ENCODE results near the gene COPS8. TPM values are rescaled to one million over a fixed set of nuclear protein-coding genes. Genes with fewer than 3 reads are reported as not detected.

COPS8 gene
- total and polyA plus RNA-seq, 2 experiments from 2014 or later, result 120 to 130 TPM

- TF ChIP-seq STAT1 (IDR thresholded peaks at IDR 0.05; ENCODE audit: unreplicated experiment) (no peak), CTCF (conservative IDR thresholded peaks at IDR 0.05; ENCODE audit: low read depth in 2 of 2) (no peak), ZNF114 (CRISPR knock-in tag; IDR thresholded peaks at IDR 0.05) (no peak), ZNF331 (CRISPR knock-in tag; IDR thresholded peaks at IDR 0.05; ENCODE audit: low read depth) (no peak), JUNB (IDR thresholded peaks at IDR 0.05; ENCODE audit: unreplicated experiment) (no peak), REST (IDR thresholded peaks at IDR 0.05; ENCODE audit: unreplicated experiment) (no peak), CREB1 (CRISPR knock-in tag; IDR thresholded peaks at IDR 0.05; ENCODE audit: low read depth) (no peak)
- TF ChIP-seq, protein P1, sequence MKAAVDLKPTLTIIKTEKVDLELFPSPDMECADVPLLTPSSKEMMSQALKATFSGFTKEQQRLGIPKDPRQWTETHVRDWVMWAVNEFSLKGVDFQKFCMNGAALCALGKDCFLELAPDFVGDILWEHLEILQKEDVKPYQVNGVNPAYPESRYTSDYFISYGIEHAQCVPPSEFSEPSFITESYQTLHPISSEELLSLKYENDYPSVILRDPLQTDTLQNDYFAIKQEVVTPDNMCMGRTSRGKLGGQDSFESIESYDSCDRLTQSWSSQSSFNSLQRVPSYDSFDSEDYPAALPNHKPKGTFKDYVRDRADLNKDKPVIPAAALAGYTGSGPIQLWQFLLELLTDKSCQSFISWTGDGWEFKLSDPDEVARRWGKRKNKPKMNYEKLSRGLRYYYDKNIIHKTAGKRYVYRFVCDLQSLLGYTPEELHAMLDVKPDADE (IDR thresholded peaks at IDR 0.05), result no peak
- Histone ChIP-seq H3K9me2 (ENCODE audit: insufficient read depth) (no peaks in the 10 kb centered on the region), H3K27me3 (ENCODE audit: insufficient read depth) (no peaks in the 10 kb centered on the region), H3K4me3 (no peak overlapping the region), H3K79me2 (replicated peaks; ENCODE audit: insufficient read depth) (no peaks in the 10 kb centered on the region), H4K20me1 (replicated peaks; ENCODE audit: insufficient read depth) (no peaks in the 10 kb centered on the region), H3K4me1 (ENCODE audit: insufficient read depth) (no peaks in the 10 kb centered on the region), H3K4me2 (no peak overlapping the region), H2AFZ (no peak overlapping the region), H3K27ac (ENCODE audit: low read depth) (no peak overlapping the region), H3F3A (replicated peaks; ENCODE audit: low read depth) (no peaks in the 10 kb centered on the region), H3K36me3 (ENCODE audit: insufficient read depth) (no peaks in the 10 kb centered on the region)
- Mint-ChIP-seq H3K27me3 (ENCODE audit: insufficient read depth, low read depth, poor library complexity) (peaks cover 1% of the 10 kb centered on the region), H3K9me3 (peaks cover 24% of the 10 kb centered on the region), H3K4me1 (peaks cover 5% of the 10 kb centered on the region; the same call in 1 of the 3 replicates), H3K36me3 (ENCODE audit: low read depth) (peaks cover 11% of the 10 kb centered on the region; the same call in 2 of the 3 replicates), H3K27ac (no peak overlapping the region), H3K4me3 (no peak overlapping the region)
- ATAC-seq, result no peak
- DNase-seq (ENCODE audit: low spot score), result no peak
Measured at GRCh38 chr2:237051861-237052260, 33.8 kb upstream of the COPS8 start.

DNA sequence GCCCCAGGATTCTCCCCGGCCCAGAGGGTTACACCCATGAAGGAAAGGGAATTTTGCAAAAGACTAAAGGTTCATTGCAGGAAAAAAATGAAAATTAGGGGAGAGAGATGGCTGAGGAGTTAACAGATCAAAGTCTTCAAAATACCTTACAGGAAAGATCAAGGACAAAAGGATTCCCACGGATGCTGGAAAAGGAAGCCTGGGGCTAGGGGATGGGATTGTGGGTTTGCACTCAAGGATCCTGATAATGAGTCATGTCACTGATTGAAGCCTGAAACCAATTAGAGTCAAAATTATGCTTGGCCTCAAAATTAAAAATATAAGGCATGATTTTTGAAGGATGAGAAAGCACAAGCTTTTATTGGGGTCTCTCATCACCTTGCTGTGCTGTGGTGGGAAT, 32.6 kb upstream of the COPS8 start:
- DNase-seq (ENCODE audit: low spot score) (no peak), ATAC-seq (no peak)
- Histone ChIP-seq H2AFZ (no peak overlapping the region), H3K27ac (ENCODE audit: low read depth) (no peak overlapping the region), H3K4me3 (no peak overlapping the region), H3F3A (replicated peaks; ENCODE audit: low read depth) (no peaks in the 10 kb centered on the region), H4K20me1 (replicated peaks; ENCODE audit: insufficient read depth) (no peaks in the 10 kb centered on the region), H3K4me2 (no peak overlapping the region), H3K27me3 (ENCODE audit: insufficient read depth) (no peaks in the 10 kb centered on the region), H3K36me3 (ENCODE audit: insufficient read depth) (no peaks in the 10 kb centered on the region), H3K79me2 (replicated peaks; ENCODE audit: insufficient read depth) (no peaks in the 10 kb centered on the region), H3K9me2 (ENCODE audit: insufficient read depth) (no peaks in the 10 kb centered on the region), H3K4me1 (ENCODE audit: insufficient read depth) (no peaks in the 10 kb centered on the region)
- Mint-ChIP-seq H3K36me3 (ENCODE audit: low read depth) (peaks cover 11% of the 10 kb centered on the region; the same call in 2 of the 3 replicates), H3K27ac (no peak overlapping the region), H3K4me1 (peaks cover 8% of the 10 kb centered on the region; the same call in 1 of the 3 replicates), H3K9me3 (peaks cover 17% of the 10 kb centered on the region), H3K4me3 (no peak overlapping the region), H3K27me3 (ENCODE audit: insufficient read depth, low read depth, poor library complexity) (peaks cover 1% of the 10 kb centered on the region)
- TF ChIP-seq REST (IDR thresholded peaks at IDR 0.05; ENCODE audit: unreplicated experiment) (no peak), CTCF (conservative IDR thresholded peaks at IDR 0.05; ENCODE audit: low read depth in 2 of 2) (no peak), POLR2AphosphoS5 (IDR thresholded peaks at IDR 0.05; ENCODE audit: low read depth) (no peak), STAT1 (IDR thresholded peaks at IDR 0.05; ENCODE audit: unreplicated experiment) (no peak)

Measured in GM23338 (cell line).